Subcutaneous adipose tissue (tissue), 4 donors: ENCODE results near the gene PTGES. TPM values are rescaled to one million over a fixed set of nuclear protein-coding genes. Genes with fewer than 3 reads are reported as not detected.

Experiments
- total RNA-seq, 4 donors: library from RNA; depleted of rRNA; stranded (reverse); fragments of >200 nt; gene quantifications; one replicate each; pipeline ENCODE4 v1.1.0, GENCODE V29; 2016
- TF ChIP-seq, protein P1 (sequence below): fragments of 450-650 bp; IDR thresholded peaks from one replicate; pipeline ENCODE4 v1.5.1; 2016; ENCODE audit warnings: low read depth, mild to moderate bottlenecking, control low read depth, antibody characterized with exemption, moderate library complexity

PTGES gene
- total RNA-seq, 4 donors from 2014 or later, result 12.8 to 34.5 (median 20.6) TPM

DNA sequence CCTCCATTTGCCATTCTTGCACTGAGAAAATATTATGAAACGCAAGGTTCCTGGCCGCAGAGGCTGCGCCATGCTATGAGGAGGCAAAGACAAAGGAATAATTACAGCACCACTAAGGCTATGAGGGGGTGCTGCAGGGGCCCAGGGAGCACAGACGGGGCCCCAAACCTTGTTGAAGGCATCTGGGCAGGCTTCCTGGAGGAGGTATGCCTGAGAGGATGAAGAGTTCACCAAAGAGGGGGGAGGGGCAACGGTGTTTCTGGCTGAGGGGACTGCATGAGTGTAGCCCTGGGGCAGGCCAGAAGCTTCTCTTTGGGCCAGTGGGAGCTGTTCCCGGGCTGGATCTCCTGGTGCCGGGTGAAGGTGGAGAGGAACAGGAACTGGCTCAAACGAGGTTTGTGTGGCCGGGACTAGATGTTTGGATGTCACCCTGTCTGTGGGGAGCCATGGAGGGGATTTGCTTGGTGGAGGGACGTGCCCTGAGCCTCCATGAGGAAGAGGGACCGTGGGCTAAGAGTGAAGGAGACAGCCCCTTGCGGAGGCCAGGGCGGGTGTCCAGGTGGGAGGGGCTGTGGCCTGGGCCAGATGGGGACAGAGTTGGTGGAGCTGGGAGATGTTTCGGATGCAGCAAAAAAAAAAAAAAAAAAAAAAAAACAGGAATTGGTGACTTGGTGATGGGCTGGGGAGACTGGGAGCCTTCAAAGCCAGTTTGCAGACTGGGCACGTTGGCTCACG lies 28.2 kb downstream of the PTGES start:
- TF ChIP-seq, protein P1, sequence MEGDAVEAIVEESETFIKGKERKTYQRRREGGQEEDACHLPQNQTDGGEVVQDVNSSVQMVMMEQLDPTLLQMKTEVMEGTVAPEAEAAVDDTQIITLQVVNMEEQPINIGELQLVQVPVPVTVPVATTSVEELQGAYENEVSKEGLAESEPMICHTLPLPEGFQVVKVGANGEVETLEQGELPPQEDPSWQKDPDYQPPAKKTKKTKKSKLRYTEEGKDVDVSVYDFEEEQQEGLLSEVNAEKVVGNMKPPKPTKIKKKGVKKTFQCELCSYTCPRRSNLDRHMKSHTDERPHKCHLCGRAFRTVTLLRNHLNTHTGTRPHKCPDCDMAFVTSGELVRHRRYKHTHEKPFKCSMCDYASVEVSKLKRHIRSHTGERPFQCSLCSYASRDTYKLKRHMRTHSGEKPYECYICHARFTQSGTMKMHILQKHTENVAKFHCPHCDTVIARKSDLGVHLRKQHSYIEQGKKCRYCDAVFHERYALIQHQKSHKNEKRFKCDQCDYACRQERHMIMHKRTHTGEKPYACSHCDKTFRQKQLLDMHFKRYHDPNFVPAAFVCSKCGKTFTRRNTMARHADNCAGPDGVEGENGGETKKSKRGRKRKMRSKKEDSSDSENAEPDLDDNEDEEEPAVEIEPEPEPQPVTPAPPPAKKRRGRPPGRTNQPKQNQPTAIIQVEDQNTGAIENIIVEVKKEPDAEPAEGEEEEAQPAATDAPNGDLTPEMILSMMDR, result no peak

DNA sequence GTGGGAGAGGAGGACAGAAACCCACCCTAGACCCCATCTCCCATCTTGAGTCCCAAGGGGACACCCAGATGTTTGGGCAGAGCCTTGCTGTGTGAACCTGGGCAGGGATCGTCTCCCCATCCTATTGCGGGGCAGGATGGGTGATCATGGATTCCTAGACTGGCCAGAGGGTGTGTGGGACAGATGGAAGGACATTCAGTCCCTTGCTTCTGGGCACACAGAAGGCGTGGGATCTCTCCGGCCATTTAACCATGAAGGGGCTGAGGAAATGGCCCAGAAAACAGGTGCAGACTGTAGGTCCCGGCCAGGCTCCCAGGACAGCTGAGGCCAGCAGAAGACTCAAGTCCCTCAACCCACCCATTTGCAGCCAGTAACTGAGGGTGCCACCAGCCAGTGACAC lies 29.9 kb downstream of the PTGES start:
- TF ChIP-seq, protein P1, result no peak

DNA sequence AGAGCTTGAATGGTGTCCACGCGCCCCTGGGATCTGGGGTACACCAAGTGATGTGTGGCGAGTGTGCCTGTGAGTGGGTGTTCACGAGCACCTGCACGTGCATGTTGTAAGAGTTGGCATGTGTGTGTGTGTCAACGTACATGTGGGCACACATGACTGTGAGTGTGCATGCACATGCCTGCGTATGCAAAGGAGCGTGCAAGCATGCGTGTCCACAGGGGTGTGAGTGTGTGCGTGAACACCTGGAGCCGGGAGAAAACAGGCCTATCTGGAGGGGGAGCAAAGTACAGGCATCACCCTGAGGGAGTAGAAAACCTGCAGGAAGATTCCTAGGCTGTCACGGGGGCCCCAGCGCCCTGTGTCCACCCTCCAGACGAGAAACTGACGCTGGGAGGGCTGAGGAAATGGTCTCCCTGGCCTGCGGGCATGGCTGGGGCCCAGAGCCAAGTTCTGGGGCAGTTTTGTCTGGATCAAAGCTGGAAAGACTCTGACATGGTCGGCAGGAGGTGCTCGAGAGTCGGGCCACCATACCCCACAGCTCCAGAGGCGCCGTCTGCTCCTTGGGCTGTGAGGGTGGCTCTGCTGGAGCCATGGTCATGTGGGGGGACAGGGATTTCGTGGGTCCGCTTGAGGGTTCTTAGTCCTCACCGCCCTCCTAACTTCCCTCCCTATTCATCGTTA lies 31.8 kb downstream of the PTGES start:
- TF ChIP-seq, protein P1, result no peak

GRCh38 chr9:129720181-129720864 lies 32.5 kb downstream of the PTGES start:
- TF ChIP-seq, protein P1, result no peak

- TF ChIP-seq, protein P1, result no peak
Observed at GRCh38 chr9:129719135-129719534, 33.7 kb downstream of the PTGES start.

- TF ChIP-seq, protein P1, result no peak
Observed at GRCh38 chr9:129718647-129719046, 34.2 kb downstream of the PTGES start.

GRCh38 chr9:129717991-129718390 lies 34.9 kb downstream of the PTGES start:
- TF ChIP-seq, protein P1, result no peak
